ENCODE measurements around the gene RCAN2. TPM values are rescaled to one million over a fixed set of nuclear protein-coding genes. Genes with fewer than 3 reads are reported as not detected.

RCAN2 gene
- total RNA-seq, 2 experiments from 2014 or later, result not detected

GRCh38 chr6:46377209-46377608 is 114.0 kb downstream of the RCAN2 start:
- Histone ChIP-seq H3K4me2 (ENCODE audit: low read length) (peak overlapping the region; percentile 79), H3K9me3 (ENCODE audit: low read length) (no peaks in the 10 kb centered on the region; the same call in 1 of the 2 replicates), H3K4me1 (ENCODE audit: insufficient read depth, low read length, poor library complexity, severe bottlenecking) (peaks cover 56% of the 10 kb centered on the region), H4K20me1 (ENCODE audit: insufficient read depth, low read length) (no peaks in the 10 kb centered on the region), H3K36me3 (ENCODE audit: insufficient read depth, low read length) (no peaks in the 10 kb centered on the region), H3K27ac (ENCODE audit: low read depth, low read length, poor library complexity, severe bottlenecking) (peak overlapping the region; percentile 82), H3K4me3 (ENCODE audit: low read depth, low read length, poor library complexity, severe bottlenecking) (peak overlapping the region; percentile 51), H3K79me2 (ENCODE audit: insufficient read depth, low read depth, low read length) (no peaks in the 10 kb centered on the region), H2AFZ (ENCODE audit: low read length) (peak overlapping the region; percentile 93), H3K9me2 (ENCODE audit: insufficient read depth, low read length) (no peaks in the 10 kb centered on the region)
- TF ChIP-seq CTCF (conservative IDR thresholded peaks at IDR 0.05; ENCODE audit: low read length) (no peak; the same call in 1 of the 2 replicates), EZH2phosphoT487 (IDR thresholded peaks at IDR 0.05; ENCODE audit: borderline replicate concordance, low read depth, low read length) (no peak)
- BruUV-seq (replicated peaks), result no TSS peak
- no peak for DNase-seq (ENCODE audit: low spot score)
- ChIA-PET CTCF (ENCODE audit: unreplicated experiment) (interaction anchor here (0.6 kb wide), 1 partner anchor 247 kb away, joined by 3 read pairs; no protein-coding TSS in a partner anchor), POLR2A (interaction anchor here (0.8 to 0.9 kb wide), 2 partner anchors 18 to 715 kb away, joined by 4 read pairs; no protein-coding TSS in a partner anchor)
- intact Hi-C loops (cut with micrococcal nuclease; ENCODE audit: unreplicated experiment), result loop anchor here (5.0 kb wide), 3 partner anchors 250 to 275 kb away; partner anchors contain the start of genes CYP39A1, ENPP4 and SLC25A27

GRCh38 chr6:46376562-46377061 is 114.6 kb downstream of the RCAN2 start:
- POLR2A ChIA-PET, result interaction anchor here (1.2 kb wide), 1 partner anchor 9 kb away, joined by 4 read pairs; no protein-coding TSS in a partner anchor
- peak overlapping the region; percentile 79 for H3K4me2 ChIP-seq (ENCODE audit: low read length)
- H3K27ac ChIP-seq (ENCODE audit: low read depth, low read length, poor library complexity, severe bottlenecking), result peak overlapping the region; percentile 82
- no TSS peak for BruUV-seq (replicated peaks)
- peaks cover 56% of the 10 kb centered on the region for H3K4me1 ChIP-seq (ENCODE audit: insufficient read depth, low read length, poor library complexity, severe bottlenecking)
- H3K9me2 ChIP-seq (ENCODE audit: insufficient read depth, low read length), result no peaks in the 10 kb centered on the region
- DNase-seq (ENCODE audit: low spot score), result peak; percentile 87
- no peaks in the 10 kb centered on the region for H3K36me3 ChIP-seq (ENCODE audit: insufficient read depth, low read length)
- H3K4me3 ChIP-seq (ENCODE audit: low read depth, low read length, poor library complexity, severe bottlenecking), result peak overlapping the region; percentile 51
- TF ChIP-seq CTCF (conservative IDR thresholded peaks at IDR 0.05; ENCODE audit: low read length) (no peak), EZH2phosphoT487 (IDR thresholded peaks at IDR 0.05; ENCODE audit: borderline replicate concordance, low read depth, low read length) (no peak)
- H4K20me1 ChIP-seq (ENCODE audit: insufficient read depth, low read length), result no peaks in the 10 kb centered on the region
- no peaks in the 10 kb centered on the region; the same call in 1 of the 2 replicates for H3K9me3 ChIP-seq (ENCODE audit: low read length)
- CTCF ChIA-PET (ENCODE audit: unreplicated experiment), result interaction anchor here (0.6 kb wide), 1 partner anchor 246 kb away, joined by 3 read pairs; no protein-coding TSS in a partner anchor
- intact Hi-C loops (cut with micrococcal nuclease; ENCODE audit: unreplicated experiment), result loop anchor here (5.0 kb wide), 3 partner anchors 249 to 276 kb away; partner anchors contain the start of genes CYP39A1, ENPP4 and SLC25A27
- H3K79me2 ChIP-seq (ENCODE audit: insufficient read depth, low read depth, low read length), result no peaks in the 10 kb centered on the region
- peak overlapping the region; percentile 93 for H2AFZ ChIP-seq (ENCODE audit: low read length)

- Histone ChIP-seq H3K9me3 (ENCODE audit: low read length) (no peaks in the 10 kb centered on the region), H3K79me2 (ENCODE audit: insufficient read depth, low read depth, low read length) (no peaks in the 10 kb centered on the region), H3K4me2 (ENCODE audit: low read length) (no peak overlapping the region), H3K36me3 (ENCODE audit: insufficient read depth, low read length) (no peaks in the 10 kb centered on the region), H3K9me2 (ENCODE audit: insufficient read depth, low read length) (no peaks in the 10 kb centered on the region), H2AFZ (ENCODE audit: low read length) (no peak overlapping the region), H4K20me1 (ENCODE audit: insufficient read depth, low read length) (no peaks in the 10 kb centered on the region), H3K27ac (ENCODE audit: low read depth, low read length, poor library complexity, severe bottlenecking) (no peak overlapping the region), H3K4me1 (ENCODE audit: insufficient read depth, low read length, poor library complexity, severe bottlenecking) (no peaks in the 10 kb centered on the region), H3K4me3 (ENCODE audit: low read depth, low read length, poor library complexity, severe bottlenecking) (no peak overlapping the region)
- intact Hi-C loops (cut with micrococcal nuclease; ENCODE audit: unreplicated experiment), result no loop called here
- ChIA-PET CTCF (ENCODE audit: unreplicated experiment) (no interaction called here), POLR2A (interaction anchor here (1.1 kb wide), 1 partner anchor 9 kb away, joined by 7 read pairs; no protein-coding TSS in a partner anchor)
- no peak for DNase-seq (ENCODE audit: low spot score)
- BruUV-seq (replicated peaks), result no TSS peak
- TF ChIP-seq CTCF (conservative IDR thresholded peaks at IDR 0.05; ENCODE audit: low read length) (no peak), EZH2phosphoT487 (IDR thresholded peaks at IDR 0.05; ENCODE audit: borderline replicate concordance, low read depth, low read length) (no peak)
These were observed 120.6 kb downstream of the RCAN2 start for GRCh38 chr6:46370622-46371021.

All from OCI-LY7 (cell line).